NOMO-1 treated with dmso at 0.1 percent for 144 hours (cell line): Measurements from ENCODE around the gene TRPT1.

ENCODE experiments used
- DNase-seq: peaks from one replicate; lab custom pipeline; 2025; ENCODE audit not compliant: unreplicated experiment; lab: John Stamatoyannopoulos, UW

The TRPT1 gene, protein sequence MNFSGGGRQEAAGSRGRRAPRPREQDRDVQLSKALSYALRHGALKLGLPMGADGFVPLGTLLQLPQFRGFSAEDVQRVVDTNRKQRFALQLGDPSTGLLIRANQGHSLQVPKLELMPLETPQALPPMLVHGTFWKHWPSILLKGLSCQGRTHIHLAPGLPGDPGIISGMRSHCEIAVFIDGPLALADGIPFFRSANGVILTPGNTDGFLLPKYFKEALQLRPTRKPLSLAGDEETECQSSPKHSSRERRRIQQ

DNA sequence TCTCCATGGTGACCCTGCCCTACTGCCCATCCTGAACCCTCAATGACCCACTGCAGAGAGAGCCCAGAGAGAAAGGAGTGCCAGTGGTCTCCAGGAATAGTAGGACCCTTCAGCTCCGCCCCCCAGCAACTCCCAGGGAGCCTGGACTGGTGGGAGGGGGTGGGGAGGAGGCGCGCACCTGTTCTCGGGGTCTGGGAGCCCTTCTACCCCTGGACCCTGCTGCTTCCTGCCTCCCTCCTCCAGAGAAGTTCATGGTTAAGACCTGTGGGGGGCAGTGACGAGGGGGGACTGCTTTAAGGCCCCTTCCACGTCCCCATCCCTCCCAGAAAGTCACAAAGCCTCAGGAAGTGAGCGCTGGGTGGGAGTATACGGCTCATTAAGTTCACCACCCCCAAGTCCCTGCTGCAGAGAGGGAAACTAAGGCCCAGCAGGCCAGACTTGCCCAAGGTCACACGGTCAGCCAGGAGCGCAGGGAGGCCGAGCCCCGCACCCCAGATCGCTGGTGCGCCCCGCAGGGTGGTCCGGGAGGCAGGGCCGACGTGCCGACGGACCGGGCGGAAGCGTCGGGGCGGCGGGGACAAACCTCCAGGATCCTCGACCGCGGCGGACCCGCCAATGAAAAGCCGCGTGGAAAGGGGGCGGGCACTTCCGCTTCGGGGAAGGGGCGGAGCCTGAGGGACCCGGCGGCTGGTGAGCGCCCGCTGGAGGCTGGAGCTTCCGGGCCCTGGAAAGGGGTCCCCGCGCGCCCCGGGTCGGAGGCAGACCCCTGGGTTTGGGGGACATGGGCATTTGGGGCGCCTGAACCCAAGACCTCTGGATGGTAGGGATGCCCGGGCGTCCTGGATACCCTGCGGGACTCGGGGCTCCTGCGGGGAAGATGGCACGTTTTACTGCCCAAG is at the start of gene TRPT1, which contains the start of gene NUDT22:
TRPT1 (minus strand) TSS at position 579 of the 899 bp plus-strand sequence; CDS start at position 253, 326 bp downstream.
NUDT22 (plus strand) TSS at position 667 of the 899 bp plus-strand sequence. CDS start 379 bp downstream, outside the sequence.
- DNase-seq: peak; percentile 81

DNA sequence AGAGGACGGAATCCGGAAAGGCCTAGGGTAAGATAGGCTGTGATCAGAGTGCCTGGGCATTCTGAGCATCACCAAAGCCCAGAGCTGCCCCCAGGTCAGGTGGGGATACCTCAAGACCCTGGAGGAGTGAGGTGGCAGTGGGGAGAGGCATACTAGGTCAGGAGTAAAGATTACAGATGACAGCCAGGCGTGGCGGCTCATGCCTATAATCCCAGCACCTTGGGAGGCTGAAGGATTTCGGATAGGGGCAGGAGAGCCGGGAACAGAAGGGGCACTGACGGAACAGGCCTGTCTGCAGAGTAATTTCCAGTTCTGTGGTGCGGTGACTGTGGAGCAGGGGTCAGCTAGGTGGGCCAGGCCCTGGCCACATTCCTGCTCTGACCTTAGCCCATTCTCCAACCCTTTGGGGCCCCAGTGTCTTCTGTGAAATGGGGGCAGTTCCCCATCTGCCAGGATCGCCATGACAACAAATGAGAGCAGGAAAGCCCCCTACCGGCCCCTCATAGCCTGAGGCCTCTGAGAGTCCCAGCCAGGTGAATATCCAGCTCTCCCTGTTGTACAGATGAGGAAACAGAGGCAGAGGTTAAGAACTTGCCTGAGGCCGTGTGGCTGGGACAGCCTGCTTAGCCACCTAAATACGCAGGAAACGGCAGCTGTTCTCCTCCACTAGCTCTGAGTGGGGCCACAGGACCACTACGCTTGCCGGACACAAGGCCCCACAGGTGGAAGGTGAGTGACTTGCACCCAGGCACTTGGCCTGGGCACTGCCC is 49.2 kb upstream of the TRPT1 start:
- DNase-seq: no peak

DNA sequence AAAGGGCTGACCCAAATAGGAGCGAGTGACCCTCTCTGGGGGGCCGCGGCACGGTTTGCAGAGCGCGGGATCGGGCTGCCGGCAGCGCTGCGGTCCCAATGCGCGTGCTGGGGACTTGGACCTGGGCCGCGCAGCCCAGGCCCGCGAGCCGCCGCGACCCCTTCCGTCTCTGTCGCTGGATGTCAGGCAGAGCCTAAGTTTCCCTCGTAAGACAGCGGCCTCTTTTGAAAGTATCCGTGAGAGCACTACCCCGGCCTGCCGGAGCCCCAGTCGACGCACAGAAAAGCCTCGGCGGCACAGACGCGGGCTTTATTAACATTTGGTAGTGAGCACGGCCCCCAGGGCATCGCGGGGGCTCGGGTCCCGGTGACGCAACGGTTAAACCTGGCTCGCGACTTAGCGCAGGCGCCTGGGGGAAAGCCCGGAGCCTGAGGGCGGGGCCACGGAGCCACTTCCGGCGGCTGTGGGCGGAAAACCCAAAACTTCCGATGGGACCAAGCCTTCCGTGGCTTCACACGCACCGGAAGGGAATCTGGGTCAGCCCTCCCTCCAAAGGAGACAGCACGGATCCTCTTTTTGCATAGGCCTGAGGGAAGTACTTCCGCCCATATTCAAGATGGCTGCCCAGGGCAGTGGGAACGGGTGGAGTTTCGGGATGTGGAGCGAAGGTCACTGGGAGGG is 43.7 kb upstream of the TRPT1 start:
- peak; percentile 99 for DNase-seq

- DNase-seq: peak; percentile 31
These were observed 43.0 kb upstream of the TRPT1 start for GRCh38 chr11:64268893-64269539.

- no peak for DNase-seq
These were observed 42.3 kb upstream of the TRPT1 start for GRCh38 chr11:64268025-64268892.

DNA sequence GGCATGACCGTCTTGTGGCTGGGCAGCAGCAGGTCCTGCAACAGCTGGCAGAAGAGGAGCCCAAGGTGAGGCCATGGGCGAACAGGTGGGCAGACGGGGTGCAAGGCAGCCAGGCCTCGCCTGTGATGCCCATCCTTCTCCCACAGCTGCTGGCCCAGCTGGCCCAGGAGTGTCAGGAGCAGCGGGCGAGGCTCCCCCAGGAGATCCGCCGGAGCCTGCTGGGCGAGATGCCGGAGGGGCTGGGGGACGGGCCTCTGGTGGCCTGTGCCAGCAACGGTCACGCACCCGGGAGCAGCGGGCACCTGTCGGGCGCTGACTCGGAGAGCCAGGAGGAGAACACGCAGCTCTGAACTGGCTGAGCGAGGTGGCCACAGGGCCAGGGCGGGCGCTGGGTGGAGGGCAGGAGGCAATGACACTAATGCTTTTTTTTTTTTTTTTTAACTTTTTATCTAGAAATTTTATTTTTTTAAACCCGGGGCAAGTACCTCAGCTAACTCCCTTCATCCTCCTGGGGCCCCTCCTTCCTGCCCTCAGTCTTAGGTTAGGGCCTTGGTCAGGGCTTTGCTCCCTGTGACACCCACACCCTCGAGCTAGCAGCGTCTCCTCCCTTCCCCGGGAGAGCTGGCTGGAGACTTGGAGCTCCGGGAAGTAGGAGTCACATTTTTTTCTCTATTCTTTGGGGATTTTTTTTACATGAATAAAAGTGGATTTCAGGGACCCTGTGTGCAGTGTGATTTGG is 41.4 kb upstream of the TRPT1 start:
- DNase-seq: no peak

- DNase-seq: no peak
These were observed 40.4 kb upstream of the TRPT1 start for GRCh38 chr11:64266339-64266738.

GRCh38 chr11:64265176-64266160 is 39.5 kb upstream of the TRPT1 start:
- no peak for DNase-seq

- DNase-seq: no peak
These were observed 38.4 kb upstream of the TRPT1 start for GRCh38 chr11:64264371-64264852.

DNA sequence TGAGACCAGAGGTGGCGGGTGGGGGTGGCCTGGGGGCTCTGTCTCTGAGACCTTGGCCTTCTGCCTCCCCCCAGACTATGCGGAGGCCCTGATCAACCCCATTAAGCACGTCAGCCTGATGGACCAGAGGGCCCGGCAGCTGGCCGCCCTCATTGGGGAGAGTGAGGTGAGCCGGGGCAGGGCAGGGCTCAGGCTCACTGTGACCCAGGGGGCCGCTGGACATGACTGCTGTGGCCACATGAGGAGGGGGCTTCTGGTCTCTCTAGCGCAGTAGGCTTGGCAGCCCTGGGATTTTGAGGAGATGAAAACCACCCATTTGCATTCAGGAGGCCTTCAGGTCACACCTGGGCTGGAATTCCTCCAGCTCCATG is 37.9 kb upstream of the TRPT1 start:
- no peak for DNase-seq

GRCh38 chr11:64263021-64263946 is 37.3 kb upstream of the TRPT1 start:
- DNase-seq: no peak

DNA sequence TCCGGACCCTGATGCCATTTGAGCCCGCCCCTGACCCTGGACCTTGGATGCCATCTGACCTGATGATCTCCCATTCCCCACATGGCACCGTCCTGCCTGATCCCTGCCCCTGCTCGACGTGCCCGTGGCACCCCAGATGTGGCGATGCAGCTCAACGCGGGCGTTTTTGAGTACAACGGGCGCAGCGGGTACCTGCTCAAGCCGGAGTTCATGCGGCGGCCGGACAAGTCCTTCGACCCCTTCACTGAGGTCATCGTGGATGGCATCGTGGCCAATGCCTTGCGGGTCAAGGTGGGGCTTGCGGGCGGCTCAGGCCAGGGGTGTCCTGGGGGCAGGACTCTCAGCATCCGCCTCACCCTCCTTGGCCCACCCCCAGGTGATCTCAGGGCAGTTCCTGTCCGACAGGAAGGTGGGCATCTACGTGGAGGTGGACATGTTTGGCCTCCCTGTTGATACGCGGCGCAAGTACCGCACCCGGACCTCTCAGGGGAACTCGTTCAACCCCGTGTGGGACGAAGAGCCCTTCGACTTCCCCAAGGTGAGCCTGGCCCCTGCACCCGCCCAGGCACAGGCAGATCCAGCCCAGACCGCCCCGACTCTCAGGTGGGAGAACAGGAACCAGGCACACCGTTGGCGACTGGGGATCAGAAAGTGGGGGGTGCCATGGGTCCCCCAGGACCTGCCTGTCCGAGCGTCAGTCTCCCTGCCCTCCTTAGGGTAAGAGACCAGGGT is 36.5 kb upstream of the TRPT1 start:
- DNase-seq: no peak

- no peak for DNase-seq
These were observed 35.6 kb upstream of the TRPT1 start for GRCh38 chr11:64261556-64262080.

- DNase-seq: no peak
These were observed 34.2 kb upstream of the TRPT1 start for GRCh38 chr11:64260147-64260708.

GRCh38 chr11:64259533-64260067 is 33.6 kb upstream of the TRPT1 start:
- no peak for DNase-seq
